Ascending aorta (tissue), 2 donors: ENCODE measurements around the gene COMMD9. TPM values are rescaled to one million over a fixed set of nuclear protein-coding genes. Genes with fewer than 3 reads are reported as not detected.

Experiments
- DNase-seq, 2 donors: peaks; one replicate each; pipeline ENCODE4 v3.0.0-alpha.2; 2019; ENCODE audit warnings: low spot score in 2 of 2
- H3K27ac ChIP-seq, 2 donors: fragments of 200-600 bp; sonication (generic); one replicate each; pipeline ENCODE4 v1.5.1; 2016 to 2017; ENCODE audit warnings: mild to moderate bottlenecking in 1 of 2
- H3K27me3 ChIP-seq: fragments of 200-600 bp; sonication (generic); one replicate; pipeline ENCODE4 v1.5.1; 2017
- H3K36me3 ChIP-seq, 2 donors: fragments of 200-600 bp; sonication (generic); one replicate each; pipeline ENCODE4 v1.5.1; 2016
- H3K4me1 ChIP-seq, 2 donors: fragments of 200-600 bp; sonication (generic); one replicate each; pipeline ENCODE4 v1.5.1; 2016 to 2017; ENCODE audit warnings: mild to moderate bottlenecking in 1 of 2
- H3K4me3 ChIP-seq, 2 donors: fragments of 200-600 bp; sonication (generic); one replicate each; pipeline ENCODE4 v1.5.1; 2016 to 2017; ENCODE audit warnings: mild to moderate bottlenecking in 1 of 2
- H3K9me3 ChIP-seq, 2 donors: fragments of 200-600 bp; sonication (generic); one replicate each; pipeline ENCODE4 v1.5.1; 2016
- CTCF ChIP-seq, 3 experiments: fragments of 200-600 bp in 2 of 3; fragments of 450-650 bp in 1 of 3; sonication (generic) in 2 of 3; IDR thresholded peaks; one replicate each; pipeline ENCODE4 v1.5.1; 2016 to 2019; ENCODE audit warnings: antibody characterized with exemption in 3 of 3, mild to moderate bottlenecking in 1 of 3, moderate library complexity in 1 of 3
- intact Hi-C: fragments of 100-400 bp; cut with DNase I; formaldehyde crosslinking; loops from one replicate; pipeline ENCODE4 v1.15.1; 2023
- total RNA-seq: library from RNA; depleted of rRNA; stranded (reverse); fragments of >200 nt; gene quantifications from one replicate; pipeline ENCODE4 v1.1.0, GENCODE V29; 2016

COMMD9 gene
- total RNA-seq, 1 donor from 2014 or later = 69.2 TPM

GRCh38 chr11:36253238-36253637 lies 36.0 kb downstream of the COMMD9 start:
- Histone ChIP-seq H3K4me1 (no peaks in the 10 kb centered on the region), H3K27me3 (no peaks in the 10 kb centered on the region), H3K4me3 (no peak overlapping the region), H3K27ac (no peak overlapping the region), H3K9me3 (no peaks in the 10 kb centered on the region), H3K36me3 (no peaks in the 10 kb centered on the region)
- no peak for TF ChIP-seq CTCF (IDR thresholded peaks at IDR 0.05)
- DNase-seq = no peak
- intact Hi-C loops = no loop called here

- H3K27ac ChIP-seq = no peak overlapping the region
- H3K36me3 ChIP-seq = no peaks in the 10 kb centered on the region
- intact Hi-C loops = no loop called here
- TF ChIP-seq CTCF (IDR thresholded peaks at IDR 0.05) = no peak
- no peaks in the 10 kb centered on the region for H3K9me3 ChIP-seq
- H3K4me3 ChIP-seq = no peak overlapping the region
- DNase-seq = no peak
- H3K4me1 ChIP-seq = no peaks in the 10 kb centered on the region
- H3K27me3 ChIP-seq = no peaks in the 10 kb centered on the region
Measured at GRCh38 chr11:36251823-36252222, 37.4 kb downstream of the COMMD9 start.

- intact Hi-C loops = no loop called here
- no peak for TF ChIP-seq CTCF (IDR thresholded peaks at IDR 0.05)
Measured at GRCh38 chr11:36249246-36249645, 40.0 kb downstream of the COMMD9 start.

GRCh38 chr11:36248436-36248835 lies 40.8 kb downstream of the COMMD9 start:
- Histone ChIP-seq H3K27me3 (no peaks in the 10 kb centered on the region), H3K27ac (no peak overlapping the region), H3K4me1 (no peaks in the 10 kb centered on the region), H3K9me3 (no peaks in the 10 kb centered on the region), H3K4me3 (no peak overlapping the region), H3K36me3 (no peaks in the 10 kb centered on the region)
- TF ChIP-seq CTCF (IDR thresholded peaks at IDR 0.05) = no peak
- intact Hi-C loops = no loop called here
- DNase-seq = no peak

More at GRCh38 chr11:36249246-36249645, 40.0 kb downstream of the COMMD9 start:
- Histone ChIP-seq H3K4me1 (no peaks in the 10 kb centered on the region), H3K36me3 (no peaks in the 10 kb centered on the region), H3K4me3 (no peak overlapping the region), H3K9me3 (no peaks in the 10 kb centered on the region), H3K27ac (no peak overlapping the region), H3K27me3 (no peaks in the 10 kb centered on the region)
- DNase-seq = no peak

- Histone ChIP-seq H3K27me3 (no peaks in the 10 kb centered on the region), H3K27ac (no peak overlapping the region), H3K36me3 (no peaks in the 10 kb centered on the region), H3K4me3 (no peak overlapping the region), H3K9me3 (no peaks in the 10 kb centered on the region), H3K4me1 (no peaks in the 10 kb centered on the region)
- DNase-seq = no peak
- intact Hi-C loops = no loop called here
- no peak for TF ChIP-seq CTCF (IDR thresholded peaks at IDR 0.05)
Measured at GRCh38 chr11:36247493-36247892, 41.7 kb downstream of the COMMD9 start.

GRCh38 chr11:36243641-36244040 lies 45.6 kb downstream of the COMMD9 start:
- Histone ChIP-seq H3K9me3 (no peaks in the 10 kb centered on the region), H3K4me1 (no peaks in the 10 kb centered on the region), H3K4me3 (no peak overlapping the region), H3K27me3 (no peaks in the 10 kb centered on the region), H3K27ac (no peak overlapping the region), H3K36me3 (no peaks in the 10 kb centered on the region)
- intact Hi-C loops = no loop called here
- no peak for TF ChIP-seq CTCF (IDR thresholded peaks at IDR 0.05)
- no peak for DNase-seq
